Omental fat pad (tissue), 4 donors: Measurements from ENCODE around the gene YEATS4. TPM values are rescaled to one million over a fixed set of nuclear protein-coding genes. Genes with fewer than 3 reads are reported as not detected.

Experiments
- ATAC-seq: fragments of 150-250 bp; one replicate; pipeline ENCODE4 v1.9.1; 2016; ENCODE audit warnings: mild to moderate bottlenecking, moderate library complexity; ENCODE audit not compliant: low FRiP score
- DNase-seq: peaks from one replicate; pipeline ENCODE4 v3.0.0-alpha.2; 2019; ENCODE audit warnings: low spot score
- total RNA-seq, 4 donors: library from RNA; depleted of rRNA; stranded (reverse); fragments of >200 nt; gene quantifications; one replicate each; pipeline ENCODE4 v1.1.0, GENCODE V29; 2016
- TF ChIP-seq, protein P1 (sequence below), 3 donors: fragments of 450-650 bp; IDR thresholded peaks; one replicate each; pipeline ENCODE4 v1.5.1; 2016 to 2017; ENCODE audit warnings: antibody characterized with exemption in 3 of 3, mild to moderate bottlenecking in 3 of 3, moderate library complexity in 2 of 3

Gene YEATS4
- total RNA-seq, 4 donors from 2014 or later: 6.0 to 10.6 (median 7.0) TPM

DNA sequence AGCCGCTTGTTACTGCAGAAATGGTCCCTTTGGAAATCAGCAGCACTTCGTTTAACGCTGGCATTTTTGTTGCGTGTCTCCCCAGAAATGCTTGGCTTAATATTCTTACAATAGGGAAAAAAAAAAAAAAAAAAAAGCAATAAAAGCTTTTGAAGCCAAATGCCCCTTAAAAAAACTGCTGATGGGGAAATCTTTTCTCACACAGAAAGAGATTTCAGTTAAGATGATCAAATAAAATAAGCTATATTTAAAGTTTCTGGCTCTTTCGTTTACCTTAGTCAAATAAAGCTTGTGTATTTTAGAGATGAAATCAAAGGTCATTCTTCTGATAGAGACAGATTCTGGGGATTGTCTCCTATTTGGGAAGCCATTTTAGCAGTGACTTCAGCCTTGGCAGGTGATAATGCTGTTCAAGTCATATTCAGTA is 58.2 kb downstream of the YEATS4 start:
- ATAC-seq: no peak
- TF ChIP-seq, protein P1, sequence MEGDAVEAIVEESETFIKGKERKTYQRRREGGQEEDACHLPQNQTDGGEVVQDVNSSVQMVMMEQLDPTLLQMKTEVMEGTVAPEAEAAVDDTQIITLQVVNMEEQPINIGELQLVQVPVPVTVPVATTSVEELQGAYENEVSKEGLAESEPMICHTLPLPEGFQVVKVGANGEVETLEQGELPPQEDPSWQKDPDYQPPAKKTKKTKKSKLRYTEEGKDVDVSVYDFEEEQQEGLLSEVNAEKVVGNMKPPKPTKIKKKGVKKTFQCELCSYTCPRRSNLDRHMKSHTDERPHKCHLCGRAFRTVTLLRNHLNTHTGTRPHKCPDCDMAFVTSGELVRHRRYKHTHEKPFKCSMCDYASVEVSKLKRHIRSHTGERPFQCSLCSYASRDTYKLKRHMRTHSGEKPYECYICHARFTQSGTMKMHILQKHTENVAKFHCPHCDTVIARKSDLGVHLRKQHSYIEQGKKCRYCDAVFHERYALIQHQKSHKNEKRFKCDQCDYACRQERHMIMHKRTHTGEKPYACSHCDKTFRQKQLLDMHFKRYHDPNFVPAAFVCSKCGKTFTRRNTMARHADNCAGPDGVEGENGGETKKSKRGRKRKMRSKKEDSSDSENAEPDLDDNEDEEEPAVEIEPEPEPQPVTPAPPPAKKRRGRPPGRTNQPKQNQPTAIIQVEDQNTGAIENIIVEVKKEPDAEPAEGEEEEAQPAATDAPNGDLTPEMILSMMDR (IDR thresholded peaks at IDR 0.05): no peak
- no peak for DNase-seq

DNA sequence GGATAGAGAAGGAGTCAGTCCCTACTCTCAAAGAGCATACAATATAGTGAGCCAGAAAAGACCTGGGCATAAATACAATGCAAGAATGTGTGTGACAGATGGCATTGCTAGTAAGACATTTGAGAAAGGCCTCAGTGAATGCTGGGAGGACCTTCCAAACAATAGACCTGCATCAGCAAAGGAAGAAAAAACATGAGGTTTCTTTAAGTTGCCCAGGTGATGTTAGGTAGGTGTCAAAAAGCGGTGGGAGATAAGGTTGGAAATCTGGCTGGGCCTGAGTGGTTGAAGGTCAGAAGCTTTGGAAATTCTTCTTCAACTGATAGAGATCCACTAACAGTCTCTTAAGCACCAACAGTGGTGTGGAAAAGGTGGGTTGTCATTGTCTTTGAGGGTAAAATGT is 60.2 kb downstream of the YEATS4 start:
- DNase-seq: no peak

DNA sequence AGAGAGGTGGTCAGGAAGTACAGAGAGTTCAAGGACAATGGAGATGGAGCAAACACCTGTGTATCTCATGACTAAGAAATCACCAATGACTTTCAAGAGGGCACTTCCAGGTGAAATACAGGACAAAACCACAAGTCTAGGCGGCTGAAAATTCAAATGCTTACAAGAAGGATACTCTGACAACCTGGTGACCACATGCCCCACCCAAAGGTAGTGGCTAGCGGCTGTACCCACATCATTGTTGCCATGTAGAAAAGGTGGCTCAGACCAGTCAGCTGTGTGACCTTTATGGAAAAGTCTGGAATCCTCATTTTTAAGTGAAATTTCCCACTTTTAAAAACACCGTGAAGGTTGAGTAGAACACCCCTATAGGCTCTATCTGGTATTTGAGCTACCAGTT is 62.0 kb downstream of the YEATS4 start:
- no peak for ATAC-seq
- DNase-seq: no peak
- TF ChIP-seq, protein P1 (IDR thresholded peaks at IDR 0.05): no peak

More for the DNA sequence above, 60.2 kb downstream of the YEATS4 start:
- ATAC-seq: no peak
- TF ChIP-seq, protein P1 (IDR thresholded peaks at IDR 0.05): no peak

DNA sequence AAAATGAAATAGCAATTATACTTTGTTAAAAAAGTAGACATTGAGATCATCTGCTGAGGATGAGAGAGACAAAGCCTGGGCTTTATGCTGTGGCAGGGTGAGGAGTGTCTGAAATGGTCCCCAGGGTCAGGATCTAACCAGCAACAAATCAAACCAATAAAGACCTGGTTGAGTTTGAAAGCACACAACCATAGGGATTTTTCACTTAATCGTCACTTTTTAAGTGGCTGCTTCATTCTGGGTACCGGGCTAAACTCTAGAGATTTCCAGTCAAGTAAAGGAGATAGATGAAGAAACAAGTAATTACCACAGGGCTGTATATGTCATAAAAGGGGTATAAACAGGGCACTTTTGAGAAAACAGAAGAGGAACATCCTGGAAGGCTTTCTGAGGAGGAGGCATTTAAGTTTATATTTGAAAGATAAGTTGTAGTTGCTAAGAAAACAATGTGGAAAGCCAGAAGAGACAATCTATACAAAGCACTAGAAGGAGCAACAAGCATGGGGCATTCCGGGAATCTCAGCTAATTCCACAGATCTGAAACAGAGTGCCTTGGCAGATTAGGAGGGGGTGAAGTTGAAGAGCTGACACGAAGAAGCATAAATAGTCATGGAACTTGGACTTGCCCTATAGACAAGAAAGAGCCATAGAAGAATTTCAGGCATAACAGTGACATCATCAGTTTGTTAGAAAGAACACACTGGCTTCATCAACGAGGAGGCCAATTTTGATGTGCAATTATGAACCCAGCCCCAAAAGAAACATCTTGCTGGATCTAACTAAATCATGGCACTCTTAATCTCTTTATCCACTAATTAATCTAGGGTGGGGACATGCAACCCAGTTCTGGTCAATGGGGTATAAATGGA is 63.7 kb downstream of the YEATS4 start:
- TF ChIP-seq, protein P1 (IDR thresholded peaks at IDR 0.05): no peak
- DNase-seq (no peak), ATAC-seq (no peak)

DNA sequence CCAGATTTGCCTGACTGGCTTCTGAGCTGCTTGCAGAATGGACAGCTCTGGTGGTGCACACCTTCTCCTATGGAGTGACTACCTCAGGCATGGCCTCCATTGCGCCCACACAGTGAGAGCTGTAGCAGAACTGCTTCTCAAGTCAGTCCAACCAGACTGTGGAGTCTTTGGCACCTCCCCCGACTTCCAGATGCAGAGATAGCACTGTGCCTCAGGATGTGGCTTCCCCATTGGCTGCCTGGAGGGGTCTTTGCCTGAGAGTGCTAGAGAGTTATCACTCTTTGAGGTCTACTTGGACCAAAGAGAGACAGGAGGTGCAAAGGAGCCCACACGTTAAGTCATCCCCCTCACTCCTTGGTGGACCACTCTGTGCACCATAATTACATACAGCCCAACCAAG is 65.9 kb downstream of the YEATS4 start:
- no peak for ATAC-seq

DNA sequence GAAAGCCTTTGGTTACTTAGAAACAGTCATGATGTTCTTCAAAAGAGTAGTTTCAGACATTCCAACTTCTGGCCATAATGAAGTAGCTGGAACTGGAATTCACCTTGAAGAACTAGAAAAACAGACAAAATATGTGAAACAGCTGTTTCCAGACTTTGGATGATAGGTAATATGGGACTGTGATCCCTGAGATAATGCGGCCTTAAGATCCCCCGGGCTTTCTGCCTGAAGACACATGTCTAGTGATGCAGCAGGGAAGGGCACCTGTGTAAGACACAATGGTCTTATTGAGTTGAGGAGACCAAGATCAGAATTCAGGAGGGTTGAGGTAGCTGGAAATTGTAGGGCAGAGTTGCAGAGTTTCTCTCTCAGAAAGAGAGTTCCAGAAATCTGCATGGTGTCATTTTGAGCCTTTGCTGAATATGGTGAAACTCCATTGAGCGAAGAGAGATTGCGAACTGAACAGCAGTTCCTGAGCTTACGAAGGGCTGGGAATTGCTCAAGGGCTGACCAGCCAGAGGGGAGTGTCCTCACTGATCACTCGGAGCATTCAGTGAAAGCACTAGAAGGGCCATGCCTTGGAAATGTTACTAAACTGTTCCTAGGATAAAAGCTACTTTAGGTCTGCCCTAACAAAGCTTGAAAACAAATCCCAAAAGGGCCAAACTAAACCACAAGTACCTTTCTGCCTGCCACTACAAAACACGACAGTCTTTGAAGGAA is 69.0 kb downstream of the YEATS4 start:
- DNase-seq (no peak), ATAC-seq (no peak)
- TF ChIP-seq, protein P1 (IDR thresholded peaks at IDR 0.05): no peak

More for the DNA sequence above, 65.9 kb downstream of the YEATS4 start:
- DNase-seq: no peak
- TF ChIP-seq, protein P1 (IDR thresholded peaks at IDR 0.05): no peak
